GM21515 (cell line): ENCODE results near the gene KITLG.
"Not testable (repeated sequence)": the region's sequence is repeated elsewhere in the genome, so short reads cannot be mapped to it uniquely, and the experiment has no call there.

ENCODE experiments used
- ATAC-seq: cut with Tn5 transposase; IDR thresholded peaks from one replicate; pipeline ENCODE4 v1.9.1; 2021; ENCODE audit not compliant: unreplicated experiment

The KITLG gene

GRCh38 chr12:88576866-88577265, 3.4 kb downstream of the KITLG start:
- no peak for ATAC-seq

- no peak for ATAC-seq
These were observed 4.8 kb downstream of the KITLG start for GRCh38 chr12:88575361-88575970.

GRCh38 chr12:88574278-88574677, 6.0 kb downstream of the KITLG start:
- ATAC-seq, result no peak

GRCh38 chr12:88573583-88573982, 6.7 kb downstream of the KITLG start:
- ATAC-seq, result no peak

GRCh38 chr12:88572781-88573549, 7.3 kb downstream of the KITLG start:
- ATAC-seq, result no peak

- no peak for ATAC-seq
These were observed 8.7 kb downstream of the KITLG start for GRCh38 chr12:88571543-88571942.

GRCh38 chr12:88570103-88570502, 10.2 kb downstream of the KITLG start:
- no peak for ATAC-seq

GRCh38 chr12:88566430-88566829, 13.8 kb downstream of the KITLG start:
- no peak for ATAC-seq

GRCh38 chr12:88562846-88563582, 17.3 kb downstream of the KITLG start:
- no peak for ATAC-seq

- ATAC-seq, result no peak
These were observed 18.1 kb downstream of the KITLG start for GRCh38 chr12:88562151-88562550.

GRCh38 chr12:88559772-88560171, 20.5 kb downstream of the KITLG start:
- ATAC-seq, result no peak

GRCh38 chr12:88559199-88559598, 21.1 kb downstream of the KITLG start:
- no peak for ATAC-seq

GRCh38 chr12:88558340-88558867, 21.9 kb downstream of the KITLG start:
- no peak for ATAC-seq

GRCh38 chr12:88556213-88556774, 24.0 kb downstream of the KITLG start:
- no peak for ATAC-seq

- no peak for ATAC-seq
These were observed 26.2 kb downstream of the KITLG start for GRCh38 chr12:88553941-88554658.

- no peak for ATAC-seq
These were observed 27.6 kb downstream of the KITLG start for GRCh38 chr12:88552610-88553079.

- ATAC-seq, result no peak
These were observed 30.3 kb downstream of the KITLG start for GRCh38 chr12:88549929-88550328.

GRCh38 chr12:88547949-88548348, 32.3 kb downstream of the KITLG start:
- ATAC-seq, result not testable (repeated sequence)

GRCh38 chr12:88546853-88547252, 33.4 kb downstream of the KITLG start:
- no peak for ATAC-seq

- no peak for ATAC-seq
These were observed 34.0 kb downstream of the KITLG start for GRCh38 chr12:88546226-88546625.
